GM19023 (cell line): ENCODE data around the gene GNAS.
A peak's percentile ranks its signal among the peaks of the same experiment; 100 is the strongest.

Experiments
- ATAC-seq: cut with Tn5 transposase; IDR thresholded peaks from one replicate; pipeline ENCODE4 v1.9.1; 2021; ENCODE audit warnings: mild to moderate bottlenecking, moderate library complexity; ENCODE audit not compliant: unreplicated experiment

Gene GNAS

DNA sequence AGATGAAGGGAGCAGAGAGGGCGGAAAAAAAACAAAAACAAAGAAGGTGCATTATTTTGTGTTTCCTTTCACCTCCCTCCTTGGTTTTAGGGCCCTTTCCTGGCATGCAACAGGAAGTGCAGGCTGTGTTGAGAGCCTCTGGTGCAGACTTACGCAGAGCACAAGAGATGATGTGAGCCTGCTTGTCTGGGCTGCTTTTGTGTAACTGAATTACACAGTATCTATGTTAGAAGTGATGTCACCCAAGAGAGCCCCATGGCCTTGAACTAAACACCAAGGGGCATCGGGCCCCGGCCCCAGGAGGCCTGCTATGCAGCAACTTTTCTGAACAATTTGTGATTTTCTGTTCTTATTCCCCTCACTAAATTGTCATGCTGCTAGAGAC is 25.5 kb downstream of the GNAS start:
- no peak for ATAC-seq

DNA sequence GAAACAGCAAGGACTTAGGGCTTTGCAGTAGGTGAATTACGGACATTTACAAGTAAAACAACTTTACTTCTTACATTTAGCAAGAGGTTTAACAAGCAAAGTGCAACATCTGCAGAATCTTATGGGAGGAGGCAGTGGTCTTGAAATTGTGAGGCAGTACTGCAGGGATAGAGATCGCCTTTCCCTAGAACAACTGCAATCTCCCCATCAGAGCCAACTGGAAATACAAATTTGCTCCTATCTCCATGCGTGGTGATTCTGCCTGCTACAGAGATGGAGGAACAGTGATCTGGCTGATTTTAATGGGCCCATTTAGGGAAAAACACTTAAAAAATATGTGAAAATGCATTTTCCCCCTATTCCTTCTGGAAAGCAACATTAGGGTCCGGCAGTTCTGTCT is 25.9 kb downstream of the GNAS start:
- no peak for ATAC-seq

DNA sequence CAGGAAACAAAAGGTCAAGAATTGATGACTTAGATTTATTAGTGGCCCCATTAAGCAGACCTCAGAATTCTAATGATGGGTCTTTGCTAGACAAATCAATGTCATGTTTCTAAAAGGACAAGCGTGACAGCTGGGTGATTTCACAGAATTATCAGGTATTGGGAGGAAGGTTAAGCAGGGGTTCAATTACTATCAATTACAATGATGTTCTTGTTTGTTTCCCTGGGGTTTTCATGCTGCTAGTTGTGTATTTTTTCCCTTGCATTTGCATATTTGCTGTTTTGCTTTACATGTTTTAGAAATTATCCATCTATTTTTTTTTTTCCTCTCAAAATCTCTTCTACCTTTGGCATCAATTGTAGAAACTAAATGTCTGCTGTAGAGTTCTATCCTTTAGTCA is 27.9 kb downstream of the GNAS start:
- ATAC-seq: no peak

DNA sequence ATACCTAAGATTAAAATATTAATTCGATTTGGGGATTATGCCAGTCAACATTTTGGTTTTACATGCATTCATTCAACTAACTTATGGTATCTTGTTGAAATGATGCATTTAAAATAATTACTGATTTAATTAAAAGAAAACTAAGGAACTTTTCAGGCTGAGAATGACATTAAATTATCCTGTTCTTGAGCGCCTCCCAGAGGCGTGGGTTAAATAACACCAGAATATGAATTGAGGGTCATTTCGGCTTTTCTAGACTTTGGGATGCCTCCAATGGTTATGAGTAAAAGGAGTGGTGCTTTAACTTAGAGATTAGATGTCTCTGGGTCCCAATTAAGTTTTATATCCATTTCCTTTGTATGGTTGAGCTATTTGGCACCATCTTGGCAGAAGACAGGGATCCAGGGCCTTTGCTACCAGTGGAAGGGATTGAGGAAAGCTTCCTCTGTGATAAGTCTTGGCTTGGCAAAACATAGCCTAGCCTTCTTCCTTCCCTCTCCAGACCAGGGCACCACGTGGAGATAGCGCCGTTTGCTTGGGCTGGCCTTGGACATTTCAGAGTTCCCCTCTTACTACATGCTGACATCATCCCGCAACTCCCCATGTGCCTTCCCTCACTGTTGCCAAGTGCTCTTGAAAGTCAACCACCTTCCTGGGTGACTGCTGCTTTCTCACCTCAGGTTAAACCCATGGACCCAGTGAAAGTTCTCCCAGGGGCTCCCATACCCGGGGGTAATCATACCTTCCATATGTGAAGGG is 28.7 kb downstream of the GNAS start:
- ATAC-seq: no peak

DNA sequence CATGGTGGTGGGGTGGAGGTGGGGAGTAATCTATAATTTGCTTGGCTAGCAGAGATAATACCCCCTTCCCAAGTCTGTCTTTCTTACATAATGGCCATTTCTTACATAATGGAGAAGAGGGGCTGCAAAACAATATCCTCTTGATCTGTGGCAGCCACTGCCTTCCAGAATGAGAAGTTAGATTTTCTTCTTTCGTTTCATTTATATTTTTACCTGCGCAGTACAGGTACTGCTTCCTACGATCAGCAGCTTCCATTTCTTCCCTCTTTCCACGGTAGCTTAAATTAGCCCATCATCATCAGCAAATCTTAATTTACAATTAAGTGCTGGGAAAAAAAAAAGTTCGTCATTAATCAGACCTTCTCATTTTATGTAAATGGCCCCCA is 30.2 kb downstream of the GNAS start:
- no peak for ATAC-seq

DNA sequence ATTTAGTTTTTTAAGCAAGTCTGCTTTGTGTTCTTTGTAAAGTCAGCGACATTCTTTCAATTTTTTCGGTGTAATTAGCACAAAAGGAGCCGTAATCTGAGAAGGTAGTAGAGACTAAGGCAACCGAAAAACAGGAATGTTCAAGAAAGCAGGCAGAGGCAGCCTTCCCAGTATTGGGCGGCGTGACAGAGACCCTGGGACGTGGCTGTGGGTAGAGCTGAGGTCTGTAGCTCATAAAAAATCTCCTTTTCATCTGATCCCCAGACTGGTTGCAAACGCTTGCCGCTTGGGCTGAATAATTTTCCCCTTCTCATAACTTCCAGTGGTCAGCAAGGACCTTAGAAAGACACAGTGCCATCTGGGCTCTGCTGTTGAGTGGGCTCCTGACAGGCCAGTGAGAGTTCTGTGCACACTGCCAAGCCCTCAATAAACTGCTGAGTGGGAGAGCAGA is 30.8 kb downstream of the GNAS start:
- no peak for ATAC-seq

DNA sequence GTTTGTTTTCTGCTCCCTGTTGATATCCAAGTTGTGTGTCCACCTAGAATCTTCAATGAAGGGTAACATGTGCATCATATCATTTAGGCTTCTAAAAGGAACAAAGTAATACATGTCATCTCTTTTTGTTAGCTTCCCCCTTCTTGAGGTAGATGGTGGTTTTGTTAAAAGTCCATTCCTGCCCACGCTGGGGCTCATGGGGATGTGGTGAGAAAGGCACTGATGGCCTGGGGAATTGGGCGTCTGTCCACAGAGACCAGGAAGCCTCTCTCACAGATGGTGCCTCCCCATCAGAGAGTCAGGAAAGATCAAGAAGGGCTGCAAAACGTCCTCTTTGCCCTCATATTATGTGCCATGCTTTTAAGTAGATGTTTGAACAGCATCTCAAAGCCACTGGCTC is 32.5 kb downstream of the GNAS start:
- no peak for ATAC-seq

DNA sequence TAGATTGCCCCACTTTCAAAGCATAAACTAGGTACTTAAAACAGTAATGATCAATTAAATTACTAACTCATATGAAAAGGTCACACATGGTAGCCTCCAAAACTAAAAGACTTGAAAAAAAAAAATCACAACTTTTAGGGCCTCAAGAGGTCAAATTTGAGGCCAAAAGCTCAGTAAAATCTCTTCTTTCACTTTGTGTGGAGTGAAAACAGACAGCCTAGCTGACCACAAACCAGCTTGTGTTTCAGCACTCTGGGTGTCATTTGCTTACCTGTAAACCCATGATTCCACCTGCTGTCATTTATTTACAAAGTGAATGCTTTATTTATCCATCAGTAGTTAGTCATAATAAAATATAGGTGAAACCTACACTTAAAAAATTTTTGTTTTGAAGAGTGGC is 34.0 kb downstream of the GNAS start:
- ATAC-seq: no peak

DNA sequence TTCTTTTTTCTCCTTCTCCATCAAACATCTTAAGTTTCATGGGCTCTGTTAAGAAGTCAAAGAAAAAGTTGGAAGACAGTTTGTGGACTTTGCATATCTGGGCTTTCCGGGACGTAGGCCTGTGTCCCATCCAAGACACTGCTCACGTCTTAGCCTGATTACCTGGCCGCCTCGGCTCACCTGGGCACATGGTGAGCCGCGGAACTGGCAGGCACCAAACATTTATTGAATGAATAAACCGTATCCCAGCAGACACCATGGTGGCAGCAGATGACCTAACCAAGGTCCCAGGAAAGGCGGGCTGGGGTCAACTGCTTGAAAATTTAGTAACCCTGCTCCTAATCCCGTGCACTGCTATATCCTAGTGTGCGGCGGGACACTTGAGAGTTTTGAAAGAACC is 35.6 kb downstream of the GNAS start:
- ATAC-seq: no peak

DNA sequence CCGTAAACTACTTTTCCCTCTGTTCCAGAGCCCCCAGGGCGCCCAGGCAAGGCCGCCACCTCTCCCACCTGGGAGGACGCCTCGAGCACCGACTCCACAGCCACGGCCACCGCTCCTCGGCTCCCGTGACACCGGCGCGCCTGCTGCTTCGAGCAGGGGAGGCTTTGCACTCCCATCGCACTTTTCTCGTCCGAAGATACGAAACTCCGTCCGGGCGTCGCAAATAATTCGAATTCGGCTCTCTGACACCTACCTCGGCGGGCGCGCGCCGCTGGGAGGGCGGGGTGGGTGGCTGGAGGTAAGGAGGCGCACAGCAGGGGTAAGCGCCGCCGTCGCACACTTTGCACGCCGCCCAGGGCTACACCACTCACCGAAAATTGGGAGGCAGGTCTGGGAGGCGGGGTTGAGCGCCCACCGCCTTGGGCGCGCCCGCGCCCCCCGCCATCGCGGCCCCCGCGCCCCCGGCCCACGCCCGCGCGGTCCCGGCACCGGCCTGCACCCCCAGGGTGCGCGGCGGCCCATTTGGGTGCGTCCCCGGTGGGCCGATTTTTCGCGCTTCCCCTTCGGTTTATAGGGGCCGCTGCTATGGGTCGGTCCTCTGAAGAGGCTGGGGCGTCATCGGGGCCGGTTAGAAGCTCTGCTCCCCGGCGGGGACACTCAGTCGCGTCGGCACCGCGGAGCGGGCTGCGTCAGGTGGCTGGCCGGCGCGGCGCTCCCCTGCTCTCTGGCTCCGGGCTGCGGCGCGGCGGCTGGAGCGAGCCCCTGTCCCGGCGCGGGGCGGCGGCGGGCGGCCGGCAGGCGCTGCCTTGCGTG is 36.2 kb downstream of the GNAS start:
- peak; percentile 40 for ATAC-seq

DNA sequence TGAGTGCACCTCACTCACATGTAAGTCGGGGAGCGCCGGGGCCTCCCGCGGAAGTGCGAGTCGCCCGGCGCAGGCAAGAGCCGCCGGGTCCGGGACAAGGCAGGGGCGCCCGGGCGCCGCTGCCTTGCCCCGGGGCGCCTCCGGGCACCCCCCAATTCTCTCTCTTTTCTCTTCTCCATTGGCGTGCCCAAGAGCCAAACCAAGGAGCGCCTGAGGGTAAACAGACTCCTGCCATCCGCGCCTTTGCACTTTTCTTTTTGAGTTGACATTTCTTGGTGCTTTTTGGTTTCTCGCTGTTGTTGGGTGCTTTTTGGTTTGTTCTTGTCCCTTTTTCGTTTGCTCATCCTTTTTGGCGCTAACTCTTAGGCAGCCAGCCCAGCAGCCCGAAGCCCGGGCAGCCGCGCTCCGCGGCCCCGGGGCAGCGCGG is 36.8 kb downstream of the GNAS start:
- no peak for ATAC-seq

DNA sequence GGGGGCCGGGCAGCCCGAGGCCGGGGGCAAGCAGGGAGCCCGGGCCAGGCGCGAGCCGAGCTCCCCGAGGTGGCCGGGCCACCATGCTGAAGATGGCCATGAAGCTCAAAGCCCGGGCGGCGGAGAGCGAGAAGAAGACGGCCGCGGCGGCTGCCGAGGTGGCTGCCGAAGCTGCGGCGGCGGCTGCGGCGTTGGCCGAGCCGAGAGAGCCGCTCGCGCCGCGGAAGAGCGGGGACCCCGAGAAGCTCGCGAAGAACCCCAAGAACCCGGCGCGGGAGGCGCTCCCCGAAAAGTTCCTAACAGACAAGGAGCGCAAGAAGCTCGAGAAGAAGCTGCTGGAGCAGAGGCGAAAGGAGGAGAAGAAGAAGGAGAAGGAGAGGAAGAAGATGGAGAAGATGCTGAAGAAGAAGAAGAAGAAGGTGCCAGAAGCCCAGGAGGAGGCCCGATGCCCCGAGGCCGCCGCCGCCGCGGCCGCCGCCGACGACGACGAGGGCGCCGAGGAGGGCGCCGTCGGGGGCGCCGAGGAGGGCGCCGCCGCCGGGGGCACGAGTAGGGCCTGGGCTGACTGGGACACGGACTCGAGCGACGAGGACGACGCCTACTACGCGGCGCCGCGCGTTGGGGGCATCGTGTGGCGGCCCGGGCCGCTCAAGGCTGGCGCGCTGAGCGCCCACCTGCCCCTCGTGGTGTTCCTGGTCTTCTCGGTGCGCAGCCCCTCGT is 37.4 kb downstream of the GNAS start:
- no peak for ATAC-seq

DNA sequence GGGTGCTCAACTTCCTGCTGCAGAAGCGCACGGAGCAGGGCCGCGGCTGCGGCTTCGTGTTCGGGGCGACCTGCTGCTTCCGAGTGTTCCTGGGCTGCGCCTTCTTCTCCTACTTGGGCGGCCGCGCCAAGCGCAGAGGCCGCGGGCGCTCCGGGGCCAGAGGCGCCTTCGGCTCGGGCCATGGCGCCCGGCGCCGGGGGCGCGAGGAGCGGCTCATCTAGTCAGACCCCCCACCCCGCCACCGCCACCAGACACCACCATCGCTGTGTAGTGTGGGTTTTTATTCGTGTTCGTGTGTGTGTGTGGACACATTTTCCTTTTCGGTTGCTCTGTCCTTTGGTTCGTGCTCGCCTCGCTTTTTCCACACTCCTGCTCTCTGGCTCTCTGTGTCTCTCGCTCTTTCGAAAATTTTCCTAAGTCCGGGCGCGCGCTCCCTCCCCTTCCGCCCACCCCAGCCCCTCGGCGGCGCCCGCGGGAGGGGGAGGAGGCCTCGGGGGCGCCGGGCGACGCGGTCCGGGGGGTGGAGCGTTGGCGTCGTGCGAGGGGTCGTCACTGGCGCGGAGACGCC is 38.1 kb downstream of the GNAS start:
- peak; percentile 24 for ATAC-seq

DNA sequence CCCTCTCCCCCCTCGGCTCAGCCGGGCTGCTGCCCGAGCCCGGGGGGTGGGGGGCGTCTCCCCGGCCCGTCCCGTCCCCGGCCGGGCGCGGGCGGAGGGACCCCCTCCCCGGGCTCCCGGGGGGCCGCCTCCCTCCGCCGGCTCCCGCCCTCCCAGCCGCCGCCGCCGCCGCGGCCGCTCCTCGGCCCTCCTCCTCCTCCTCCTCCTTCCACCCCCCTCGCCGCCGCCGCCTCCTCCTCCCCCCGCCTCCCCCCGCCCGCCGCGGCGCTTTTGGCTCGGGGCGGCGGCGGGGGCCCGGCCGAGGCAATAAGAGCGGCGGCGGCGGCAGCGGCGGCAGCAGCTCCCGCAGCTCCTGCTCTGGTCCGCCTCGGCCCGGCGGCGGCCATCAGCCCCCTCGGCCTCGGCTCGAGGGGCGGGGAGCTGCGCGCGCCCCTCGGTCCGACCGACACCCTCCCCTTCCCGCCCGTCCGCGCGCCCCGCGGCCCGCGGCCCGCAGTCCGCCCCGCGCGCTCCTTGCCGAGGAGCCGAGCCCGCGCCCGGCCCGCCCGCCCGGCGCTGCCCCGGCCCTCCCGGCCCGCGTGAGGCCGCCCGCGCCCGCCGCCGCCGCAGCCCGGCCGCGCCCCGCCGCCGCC is 38.7 kb downstream of the GNAS start:
- peak; percentile 25 for ATAC-seq

DNA sequence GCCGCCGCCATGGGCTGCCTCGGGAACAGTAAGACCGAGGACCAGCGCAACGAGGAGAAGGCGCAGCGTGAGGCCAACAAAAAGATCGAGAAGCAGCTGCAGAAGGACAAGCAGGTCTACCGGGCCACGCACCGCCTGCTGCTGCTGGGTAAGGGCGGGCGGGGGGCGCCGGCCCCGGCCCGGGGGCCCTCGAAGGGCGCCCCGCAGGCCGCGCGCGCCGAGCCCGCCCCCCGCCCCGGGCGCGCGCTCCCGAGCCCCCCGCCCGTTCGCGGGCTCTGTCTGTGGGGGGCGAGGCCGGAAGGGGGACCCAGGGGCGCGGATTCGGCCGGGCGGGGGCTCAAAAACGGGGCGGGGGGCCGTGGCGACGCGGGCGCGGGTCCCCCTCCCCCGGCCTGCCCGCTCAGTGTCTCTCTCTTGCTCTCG is 39.2 kb downstream of the GNAS start:
- peak; percentile 1 for ATAC-seq

DNA sequence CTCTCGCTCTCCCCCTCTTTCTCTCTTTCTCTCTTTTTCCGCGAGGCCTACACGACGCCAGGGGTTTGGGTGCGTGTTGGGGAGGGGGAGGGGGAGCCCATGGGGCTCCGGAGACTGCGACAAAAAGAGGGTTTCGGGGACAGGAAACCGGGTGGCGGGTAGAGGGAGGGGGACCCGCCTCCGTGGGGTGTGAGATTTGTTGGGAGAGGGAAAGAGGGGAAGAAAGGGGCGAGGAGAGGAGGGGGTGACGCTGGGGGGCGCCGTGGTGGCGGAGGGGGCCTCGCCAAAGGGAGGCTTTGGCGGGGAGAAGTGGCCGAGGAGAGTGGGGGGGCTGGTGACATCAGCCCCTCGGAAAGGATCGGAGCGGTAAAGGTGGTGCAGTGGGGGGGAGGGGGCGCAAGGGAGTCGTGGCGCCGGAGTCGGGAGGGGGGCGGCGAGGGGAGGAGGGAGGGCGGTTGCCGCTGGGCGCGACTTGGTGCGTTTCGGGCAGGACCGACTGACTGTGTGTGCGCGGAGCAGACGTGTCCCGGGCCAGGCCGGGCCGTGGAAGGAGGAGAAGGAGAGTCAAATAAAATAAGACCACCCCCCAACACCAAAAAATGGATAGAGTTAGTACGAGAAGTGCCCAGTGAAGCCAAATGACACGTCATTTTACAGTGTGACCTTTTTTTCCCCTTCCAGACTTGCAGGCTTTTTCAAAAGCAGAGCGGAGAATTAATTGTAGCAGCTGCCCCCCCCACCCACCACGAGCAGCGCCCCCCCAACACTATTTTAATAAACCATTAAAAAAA is 39.8 kb downstream of the GNAS start:
- ATAC-seq: peak; percentile 4

DNA sequence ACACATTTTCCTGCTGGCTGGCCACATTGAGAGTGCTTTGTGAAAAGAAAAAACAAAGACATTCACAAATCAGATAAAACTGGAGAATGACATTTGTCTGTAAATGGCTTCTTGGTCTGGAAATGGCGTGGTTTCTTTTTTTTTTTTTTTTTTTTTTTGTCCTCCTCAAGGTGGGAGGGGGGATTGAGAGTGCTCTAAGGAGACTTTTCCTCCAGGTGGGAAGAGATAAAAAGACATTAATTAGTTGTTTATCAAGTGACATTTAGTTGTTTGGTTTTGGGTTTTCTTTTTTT is 40.4 kb downstream of the GNAS start:
- ATAC-seq: no peak

DNA sequence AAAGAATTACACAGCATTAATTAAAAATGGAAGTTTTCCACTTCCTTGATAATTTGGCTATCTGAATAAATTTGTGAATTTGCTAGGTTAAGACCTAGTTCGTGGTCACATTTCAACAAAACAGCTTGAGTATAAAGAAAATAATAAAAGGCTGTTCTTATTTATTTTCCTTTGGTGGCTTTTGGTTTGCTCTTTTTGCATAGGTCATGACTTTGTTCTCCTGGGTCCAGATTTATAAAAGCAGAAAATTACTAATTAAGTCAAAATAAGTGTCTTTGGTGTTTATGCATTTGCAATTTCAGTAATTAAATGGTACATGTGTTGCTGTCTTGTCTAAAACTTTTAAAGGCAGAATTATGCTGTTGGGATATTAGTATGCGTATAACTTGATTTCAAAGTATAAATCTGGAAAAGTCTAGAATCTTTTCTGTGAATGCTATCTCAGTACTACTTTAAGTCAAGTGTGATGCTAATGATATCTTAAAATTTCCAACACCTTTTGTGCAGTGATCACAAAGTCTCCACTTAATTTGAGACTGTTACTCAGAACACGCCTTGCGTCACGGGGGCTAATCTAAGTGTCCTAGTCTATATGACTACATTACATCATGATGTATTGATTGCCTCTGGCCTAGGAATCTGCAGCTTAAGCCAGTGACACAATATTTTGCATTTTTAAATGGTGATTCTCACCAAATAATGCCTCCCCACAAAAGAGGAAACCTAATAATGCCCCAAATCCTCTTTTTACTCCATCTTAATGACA is 41.0 kb downstream of the GNAS start:
- no peak for ATAC-seq

DNA sequence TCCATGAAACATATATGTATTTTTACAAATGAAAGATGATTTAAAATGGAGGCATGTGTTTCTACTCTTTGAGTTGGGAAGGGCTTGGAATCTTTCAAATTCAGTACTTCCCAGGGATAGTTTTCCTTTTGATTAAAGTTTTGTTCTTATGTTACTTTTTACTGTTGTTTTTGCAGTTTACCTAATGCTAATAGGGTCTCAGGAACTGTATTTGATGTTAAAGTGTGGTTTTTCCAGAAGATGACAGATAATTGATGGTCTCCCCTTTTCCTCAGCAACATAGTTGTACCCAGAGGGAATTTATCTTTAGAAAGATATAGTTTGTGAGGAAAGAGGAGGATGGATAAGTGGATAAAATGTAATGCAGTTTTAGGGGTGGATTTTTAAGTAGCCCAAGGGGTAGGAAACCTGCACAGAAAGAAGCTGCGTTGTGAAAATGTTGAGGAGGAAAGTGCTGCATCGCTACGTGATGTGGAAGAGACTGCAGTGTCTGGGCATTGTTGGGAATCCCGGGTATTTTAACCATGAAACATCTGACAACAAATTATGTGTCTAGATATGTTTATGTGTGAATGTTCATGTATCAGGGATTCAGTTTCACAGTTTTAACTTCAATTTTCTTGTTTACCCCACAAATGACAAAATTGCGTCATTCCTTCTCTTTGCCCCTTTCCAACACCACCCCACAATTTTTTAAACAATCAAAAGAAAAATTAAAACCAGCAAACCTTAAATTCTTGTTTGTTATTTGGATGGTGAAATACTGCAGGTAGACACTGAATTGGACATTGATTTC is 42.3 kb downstream of the GNAS start:
- no peak for ATAC-seq
